HG03575 (cell line): ENCODE results near the gene B3GNT3.
"Not testable (repeated sequence)": the region's sequence is repeated elsewhere in the genome, so short reads cannot be mapped to it uniquely, and the experiment has no call there.

Source experiments
- ATAC-seq: cut with Tn5 transposase; IDR thresholded peaks from one replicate; pipeline ENCODE4 v1.9.1; 2021; ENCODE audit not compliant: unreplicated experiment, insufficient number of reproducible peaks, low FRiP score; ENCODE audit errors: extremely low read depth

B3GNT3 gene

GRCh38 chr19:17765069-17765618 lies 29.8 kb upstream of the B3GNT3 start:
- no peak for ATAC-seq

GRCh38 chr19:17766543-17767131 lies 28.3 kb upstream of the B3GNT3 start:
- ATAC-seq: no peak

DNA sequence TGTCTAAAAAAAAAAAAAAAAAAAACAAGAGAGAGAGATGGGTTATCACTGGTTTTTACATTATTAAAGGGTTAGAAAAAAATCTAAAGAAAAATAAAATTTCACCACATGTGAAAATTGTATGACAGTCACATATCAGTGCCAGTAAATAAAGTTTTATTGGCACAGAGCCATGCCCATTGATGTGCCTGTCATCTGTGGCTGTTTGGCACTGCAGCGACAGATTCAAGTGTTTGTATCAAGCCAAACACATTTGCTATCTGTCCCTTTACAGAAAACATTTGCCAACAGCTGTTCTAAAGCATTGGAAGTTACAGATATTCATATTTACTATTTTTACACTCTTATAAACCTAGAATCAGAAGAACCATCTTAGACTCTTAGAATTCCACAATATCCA lies 27.4 kb upstream of the B3GNT3 start:
- ATAC-seq: no peak

- ATAC-seq: no peak
Observed at GRCh38 chr19:17770613-17771012, 24.3 kb upstream of the B3GNT3 start.

DNA sequence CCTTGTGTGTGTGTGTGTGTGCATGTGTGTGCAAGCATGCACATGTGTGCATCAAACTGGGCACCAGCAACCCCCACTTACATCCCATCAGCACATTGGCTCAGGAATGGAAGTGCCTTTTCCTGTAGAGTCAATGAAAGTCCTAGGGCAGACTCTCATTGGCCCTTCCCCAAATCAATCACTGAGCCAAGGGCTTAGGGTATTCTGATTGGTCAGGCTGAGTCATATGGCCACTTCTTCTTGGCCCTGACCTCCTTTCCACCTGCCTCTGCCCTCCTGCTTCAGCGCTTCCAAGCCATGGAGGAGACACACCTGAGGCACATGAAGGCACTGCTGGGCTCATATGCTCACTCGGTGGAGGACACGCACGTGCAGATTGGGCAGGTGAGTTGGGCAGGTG lies 22.8 kb upstream of the B3GNT3 start:
- no peak for ATAC-seq

DNA sequence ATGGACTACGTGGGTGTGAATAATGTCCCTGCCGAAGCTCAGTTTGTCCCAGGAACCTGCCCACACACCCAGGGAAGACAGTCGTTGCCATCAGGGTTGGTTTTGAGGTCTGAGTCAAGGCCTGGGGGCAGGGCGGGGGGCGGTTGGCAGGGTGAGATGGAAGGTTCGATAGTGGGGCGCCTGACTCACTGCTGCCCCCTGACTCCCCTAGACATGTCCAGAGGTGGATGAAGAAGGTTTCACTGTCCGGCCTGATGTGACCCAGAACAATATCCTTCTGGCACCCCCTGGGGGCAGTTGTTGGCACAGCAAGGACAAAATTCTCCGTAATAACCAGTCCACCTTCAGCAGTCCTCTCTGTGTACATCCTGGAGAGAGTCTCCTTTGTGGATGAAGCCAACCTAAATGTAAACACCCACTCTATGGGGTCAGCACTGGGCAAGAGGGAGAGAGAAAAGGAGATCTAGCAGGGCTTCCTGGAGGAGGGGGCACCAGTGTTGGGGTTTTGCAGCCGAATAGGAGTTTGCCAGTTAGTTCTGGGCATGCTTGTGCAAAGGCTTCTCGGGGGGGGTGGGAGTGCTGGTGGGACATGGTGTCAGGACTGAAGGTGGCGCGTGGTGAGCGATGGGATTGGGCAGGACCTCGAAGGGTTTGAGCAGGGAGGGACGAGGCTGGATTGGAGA lies 19.6 kb upstream of the B3GNT3 start:
- ATAC-seq: no peak

GRCh38 chr19:17775991-17776803 lies 18.7 kb upstream of the B3GNT3 start:
- ATAC-seq: peak; percentile 49

DNA sequence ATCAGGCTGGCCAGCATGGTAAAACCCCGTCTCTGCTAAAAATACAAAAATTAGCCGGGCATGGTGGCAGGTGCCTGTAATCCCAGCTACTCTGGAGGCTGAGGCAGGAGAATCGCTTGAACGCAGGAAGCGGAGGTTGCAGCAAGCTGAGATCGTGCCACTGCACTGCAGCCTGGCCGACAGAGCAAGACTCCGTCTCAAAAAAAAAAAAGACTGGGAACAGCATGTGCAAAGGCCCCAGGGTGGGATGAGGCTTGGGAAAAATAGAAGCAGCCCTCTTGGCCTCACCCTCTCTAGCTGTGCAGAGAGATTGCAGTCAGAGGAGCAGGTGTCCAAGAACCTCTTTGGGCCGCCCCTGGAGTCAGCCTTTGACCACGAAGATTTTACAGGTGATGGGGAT lies 17.1 kb upstream of the B3GNT3 start:
- ATAC-seq: not testable (repeated sequence)

GRCh38 chr19:17778251-17778967 lies 16.5 kb upstream of the B3GNT3 start:
- ATAC-seq: no peak

DNA sequence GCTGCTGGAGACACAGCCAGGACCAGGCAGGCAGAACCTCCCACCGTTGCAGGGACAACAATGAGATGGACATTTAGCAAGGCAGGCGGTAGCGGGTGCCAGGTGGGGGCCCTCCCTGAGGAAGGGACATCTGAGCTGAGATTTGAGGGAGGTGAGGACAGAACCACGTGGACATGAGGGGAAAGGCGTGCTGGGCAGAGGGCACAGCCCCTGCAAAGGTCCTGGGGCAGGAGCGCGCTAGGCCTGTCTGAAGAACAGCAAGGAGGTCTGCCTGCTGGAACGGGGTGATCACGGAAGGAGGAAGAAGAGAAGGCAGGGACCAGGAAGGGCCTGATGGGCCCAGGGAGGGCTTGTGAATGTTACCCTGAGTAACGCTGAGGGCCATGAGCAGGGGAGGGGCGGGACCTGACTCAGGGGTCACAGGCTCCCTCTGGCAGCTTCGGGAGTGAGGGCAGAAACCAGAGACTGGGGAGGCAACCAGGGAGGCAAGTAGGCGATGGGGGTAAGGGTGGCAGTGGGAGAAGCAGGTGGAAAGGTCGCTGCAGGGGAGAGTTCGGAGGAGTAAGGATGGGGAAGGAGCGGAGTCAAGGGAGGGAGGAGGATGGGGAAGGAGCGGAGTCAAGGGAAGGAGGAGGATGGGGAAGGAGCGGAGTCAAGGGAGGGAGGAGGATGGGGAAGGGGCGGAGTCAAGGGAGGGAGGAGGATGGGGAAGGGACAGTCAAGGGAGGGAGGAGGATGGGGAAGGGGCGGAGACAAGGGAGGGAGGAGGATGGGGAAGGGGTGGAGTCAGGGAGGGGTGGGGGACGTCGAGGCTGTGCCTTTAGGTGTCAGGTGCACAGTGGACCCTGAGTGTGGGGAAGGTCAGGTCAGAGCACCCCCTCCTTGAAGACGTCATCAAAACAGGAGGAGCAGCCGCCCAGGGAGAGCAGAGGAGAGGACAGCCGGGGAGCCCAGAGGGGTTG lies 15.7 kb upstream of the B3GNT3 start:
- no peak for ATAC-seq

DNA sequence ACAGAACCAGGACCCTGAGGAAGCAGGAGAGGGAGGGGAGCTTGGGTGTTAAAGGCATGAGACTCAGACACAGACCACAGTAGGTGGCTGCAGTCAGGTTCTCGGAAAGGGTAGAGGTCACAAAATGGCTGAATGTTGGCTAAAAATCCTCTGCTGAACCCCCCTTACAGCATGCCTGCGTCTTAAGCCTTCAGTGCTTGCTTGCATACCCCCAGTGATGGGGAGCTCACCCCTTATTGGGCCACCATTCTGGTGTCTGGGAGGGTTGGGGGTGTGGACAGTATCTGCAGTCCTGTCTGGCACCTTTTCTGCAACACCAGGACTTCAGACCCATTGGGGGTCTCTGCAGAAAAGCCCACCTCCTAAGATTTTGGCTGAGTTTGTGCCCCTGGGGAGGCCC lies 14.2 kb upstream of the B3GNT3 start:
- ATAC-seq: no peak

- ATAC-seq: not testable (repeated sequence)
Observed at GRCh38 chr19:17783721-17784120, 11.2 kb upstream of the B3GNT3 start.

DNA sequence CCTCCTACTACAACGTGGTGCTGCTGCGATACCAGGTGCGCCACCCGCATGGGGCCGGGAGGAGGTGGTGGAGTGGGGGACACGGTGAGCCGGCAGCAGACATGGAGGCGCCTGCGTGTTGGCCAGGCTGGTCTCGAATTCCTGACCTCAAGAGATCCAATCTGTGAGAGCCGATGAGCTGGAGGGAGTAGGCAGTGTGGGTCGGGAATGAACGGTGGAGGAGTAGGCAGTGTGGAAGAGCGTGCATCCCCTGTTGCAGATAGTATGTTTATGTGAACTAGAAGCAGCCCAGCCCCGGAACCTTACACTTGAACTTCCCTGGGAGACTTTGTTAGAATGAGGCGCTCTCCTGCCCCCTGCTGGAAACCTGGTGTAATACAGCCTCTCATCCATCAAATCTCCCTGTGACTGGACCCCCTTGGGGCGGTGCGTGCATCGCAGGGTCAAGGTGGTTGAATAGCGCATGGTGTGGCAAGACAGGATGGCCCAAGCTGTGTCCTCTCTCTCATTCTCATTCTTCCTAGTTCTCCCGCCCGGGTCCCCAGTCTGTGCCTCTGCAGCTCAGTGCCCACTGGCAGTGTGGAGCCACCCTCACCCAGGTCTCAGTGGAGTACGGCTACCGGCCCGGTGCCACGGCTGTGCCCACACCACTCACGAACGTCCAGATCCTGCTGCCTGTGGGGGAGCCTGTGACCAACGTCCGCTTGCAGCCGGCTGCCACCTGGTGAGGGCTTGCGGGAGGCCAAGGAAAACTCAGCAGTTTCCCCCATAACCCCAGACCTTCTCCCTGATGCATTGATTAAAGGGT lies 10.5 kb upstream of the B3GNT3 start:
- no peak for ATAC-seq

- ATAC-seq: no peak
Observed at GRCh38 chr19:17787274-17787913, 7.5 kb upstream of the B3GNT3 start.

DNA sequence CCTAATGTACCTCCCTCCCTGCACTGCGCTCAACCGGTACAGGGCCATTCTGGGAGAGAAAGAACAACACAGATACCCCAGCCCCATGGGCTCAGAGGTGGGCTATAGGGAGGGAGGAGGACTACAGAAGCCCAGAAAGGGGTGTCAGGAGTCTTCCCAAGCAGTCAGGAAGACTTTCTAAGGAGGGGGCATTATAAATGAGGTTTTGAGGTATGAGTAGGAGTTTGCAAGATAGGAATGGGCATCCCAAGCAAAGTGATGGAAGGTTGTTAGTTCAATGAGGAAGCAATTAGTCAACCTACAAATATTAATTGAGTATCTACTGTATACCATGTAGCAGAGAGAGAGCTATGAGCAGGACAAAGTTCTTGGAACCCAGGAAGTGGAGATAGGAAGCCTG lies 6.3 kb upstream of the B3GNT3 start:
- no peak for ATAC-seq

- no peak for ATAC-seq
Observed at GRCh38 chr19:17790059-17790780, 4.7 kb upstream of the B3GNT3 start.

DNA sequence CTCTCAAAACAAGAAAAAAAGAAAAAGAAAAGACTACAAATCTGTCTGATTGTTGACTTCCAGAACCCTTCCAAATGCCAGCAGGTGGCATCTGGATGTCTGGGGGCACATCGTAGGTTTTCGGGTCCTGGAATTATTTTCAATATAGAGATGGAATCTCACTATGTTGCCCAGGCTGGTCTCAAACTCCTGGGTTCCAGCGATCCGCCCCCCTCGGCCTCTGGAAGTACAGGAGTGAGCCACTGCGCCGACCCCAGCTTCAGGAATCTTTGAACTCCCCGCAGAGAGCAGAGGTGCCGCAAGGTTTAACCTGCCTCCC lies 567 bp upstream of the B3GNT3 start:
- ATAC-seq: no peak
